ENCODE results near the gene R3HDM4. TPM values are rescaled to one million over a fixed set of nuclear protein-coding genes. Genes with fewer than 3 reads are reported as not detected.

Gene R3HDM4
- total and polyA plus RNA-seq, 9 of the 15 experiments (the other 6 are each of a cell fraction or from before 2014, with no cell fraction given), result 3.2 to 154 (median 59.0) TPM

GRCh38 chr19:944171-944567 lies 31.1 kb upstream of the R3HDM4 start (continued):
- peak in 1 of 2 experiments; percentile 83; a peak in 2 of 4 replicates for TF ChIP-seq NONO (IDR thresholded peaks at IDR 0.05; ENCODE audit: low read depth in 2 of 2, low read length in 1 of 2)
- peak; percentile 28; the same call in 1 of the 2 replicates for TF ChIP-seq SUPT5H (IDR thresholded peaks at IDR 0.05)
- TF ChIP-seq U2AF1 (optimal IDR thresholded peaks at IDR 0.05; ENCODE audit: low read depth, low read length), result no peak
- peak in 1 of 2 experiments; percentile 66; a peak in 2 of 4 replicates for TF ChIP-seq TEAD1 (CRISPR knock-in tag; IDR thresholded peaks at IDR 0.05)
- TF ChIP-seq FOXM1 (IDR thresholded peaks at IDR 0.05; ENCODE audit: low read depth), result peak; percentile 54; the same call in 1 of the 2 replicates
- TF ChIP-seq FOXM1 (CRISPR knock-in tag; IDR thresholded peaks at IDR 0.05; ENCODE audit: low read depth), result no peak
- peak; percentile 30 for TF ChIP-seq RBM25 (IDR thresholded peaks at IDR 0.05; ENCODE audit: low read depth, low read length, severe bottlenecking)
- peak; percentile 95 for TF ChIP-seq VEZF1 (CRISPR knock-in tag; IDR thresholded peaks at IDR 0.05)
- TF ChIP-seq PHB (CRISPR knock-in tag; IDR thresholded peaks at IDR 0.05), result no peak
- TF ChIP-seq SMAD3 (CRISPR knock-in tag; conservative IDR thresholded peaks at IDR 0.05), result peak; percentile 78; the same call in 1 of the 2 replicates
- TF ChIP-seq TCF7L2 (IDR thresholded peaks at IDR 0.05; ENCODE audit: low read depth, low read length), result no peak
- no peak for TF ChIP-seq ZNF175 (CRISPR knock-in tag; IDR thresholded peaks at IDR 0.05; ENCODE audit: low read depth)
- TF ChIP-seq REST (IDR thresholded peaks at IDR 0.05; ENCODE audit: borderline replicate concordance), result peak; percentile 13; the same call in 1 of the 2 replicates
- no peak for TF ChIP-seq REST (CRISPR knock-in tag; IDR thresholded peaks at IDR 0.05; ENCODE audit: low read depth)
- peak; percentile 83; the same call in 1 of the 2 replicates for TF ChIP-seq TCF7 (IDR thresholded peaks at IDR 0.05; ENCODE audit: borderline replicate concordance)
- 0 out of 2 replicates have a peak, but pooled peaks have one; percentile 10 for TF ChIP-seq ATF4 (CRISPR knock-in tag; IDR thresholded peaks at IDR 0.05)
- peak; percentile 91 for TF ChIP-seq CBFA2T2 (conservative IDR thresholded peaks at IDR 0.05)
- TF ChIP-seq DACH1 (IDR thresholded peaks at IDR 0.05; ENCODE audit: partially characterized antibody), result peak; percentile 78
- TF ChIP-seq E2F3 (CRISPR knock-in tag; IDR thresholded peaks at IDR 0.05), result 0 out of 2 replicates have a peak, but pooled peaks have one; percentile 21
- TF ChIP-seq HLTF (IDR thresholded peaks at IDR 0.05), result no peak
- peak; percentile 62; the same call in 1 of the 2 replicates for TF ChIP-seq STAT5A (IDR thresholded peaks at IDR 0.05; ENCODE audit: borderline replicate concordance, low read length)

All from K562 (cell line).